GM12878 (cell line): ENCODE data around the gene MSX2. TPM values are rescaled to one million over a fixed set of nuclear protein-coding genes. Genes with fewer than 3 reads are reported as not detected.

Experiments used
- ATAC-seq: fragments of 200-7000 bp; cut with Tn5 transposase; 3 replicates; pipeline ENCODE4 v1.9.1; 2020; ENCODE audit warnings: mild to moderate bottlenecking, moderate library complexity
- BruUV-seq: library from RNA; stranded (reverse); fragments of 400-500 nt; replicated peaks from 2 replicates; lab custom pipeline; 2021; lab: Mats Ljungman, UMichigan
- CTCF ChIA-PET: fragments of 300-600 bp; sonication (Branson Sonifier 250); formaldehyde crosslinking; extraction: SDS; loops from one replicate; lab custom pipeline; 2021; ENCODE audit warnings: inconsistent platforms; lab: Yijun Ruan, JAX
- POLR2A ChIA-PET: fragments of 350-600 bp; formaldehyde crosslinking; extraction: SDS; loops from one replicate; lab custom pipeline; 2021; ENCODE audit warnings: inconsistent platforms; lab: Charles Lee
- RAD21 ChIA-PET: fragments of 300-600 bp; sonication (Branson Sonifier 250); formaldehyde crosslinking; loops from one replicate; lab custom pipeline; 2023; ENCODE audit warnings: antibody characterized with exemption; ENCODE audit not compliant: unreplicated experiment; lab: Charles Lee
- SMC1A ChIA-PET: fragments of 300-600 bp; sonication (Branson Sonifier 250); formaldehyde crosslinking; loops from one replicate; lab custom pipeline; 2023; ENCODE audit not compliant: unreplicated experiment, uncharacterized antibody; lab: Charles Lee
- DNase-seq: peaks from one replicate; pipeline ENCODE4 v3.0.0-alpha.2; 2011; ENCODE audit warnings: low read depth, low spot score
- FAIRE-seq: peaks from 3 replicates; lab custom pipeline; 2011; peaks lifted over from hg19 to GRCh38; lab: Jason Lieb, UNC
- H2AFZ ChIP-seq: 2 replicates; pipeline ENCODE4 v1.6.0; 2011; ENCODE audit warnings: low read depth, low read length, control low read depth; ENCODE audit not compliant: control insufficient read depth
- H3K27ac ChIP-seq: 2 replicates; pipeline ENCODE4 v1.5.1; 2011; ENCODE audit warnings: control low read depth; ENCODE audit not compliant: control insufficient read depth, insufficient read depth
- H3K27me3 ChIP-seq, 2 experiments: replicated peaks in 1 of 2; 2 replicates each; pipeline versions ENCODE4 v1.6.0 to v1.6.1; 2011; ENCODE audit warnings: low read length in 1 of 2; ENCODE audit not compliant: control insufficient read depth in 2 of 2, insufficient read depth in 2 of 2
- H3K36me3 ChIP-seq, 2 experiments: 2 replicates each; pipeline ENCODE4 v1.5.1; 2011; ENCODE audit warnings: low read length in 1 of 2; ENCODE audit not compliant: control insufficient read depth in 2 of 2, insufficient read depth in 2 of 2
- H3K4me1 ChIP-seq: 2 replicates; pipeline ENCODE4 v1.6.1; 2011; ENCODE audit warnings: mild to moderate bottlenecking, low read length, moderate library complexity, mixed read lengths; ENCODE audit not compliant: control insufficient read depth, insufficient read depth
- H3K4me2 ChIP-seq: 2 replicates; pipeline ENCODE4 v1.6.0; 2011; ENCODE audit warnings: control low read depth; ENCODE audit not compliant: control insufficient read depth, insufficient read depth
- H3K4me3 ChIP-seq: fragments of 200-600 bp; sonication (generic); 2 replicates; pipeline ENCODE4 v1.5.1; 2016
- H3K79me2 ChIP-seq: 2 replicates; pipeline ENCODE4 v1.6.0; 2011; ENCODE audit warnings: low read length; ENCODE audit not compliant: control insufficient read depth, insufficient read depth
- H3K9ac ChIP-seq: 2 replicates; pipeline ENCODE4 v1.8.0; 2011; ENCODE audit warnings: low read length, control low read depth, mixed read lengths; ENCODE audit not compliant: control insufficient read depth, insufficient read depth
- H3K9me3 ChIP-seq: replicated peaks from 3 replicates; pipeline ENCODE4 v1.5.1; 2011; ENCODE audit warnings: mild to moderate bottlenecking, low read length; ENCODE audit not compliant: control insufficient read depth, insufficient read depth
- H4K20me1 ChIP-seq: 2 replicates; pipeline ENCODE4 v1.6.0; 2011; ENCODE audit not compliant: control insufficient read depth, insufficient read depth
- ATF7 ChIP-seq: fragments of 450-650 bp; IDR thresholded peaks from 2 replicates; pipeline ENCODE4 v1.6.1; 2016; ENCODE audit warnings: low read depth, mild to moderate bottlenecking
- CHD1 ChIP-seq: IDR thresholded peaks from 2 replicates; pipeline ENCODE4 v1.6.1; 2012; ENCODE audit warnings: low read depth, low read length, improper control_type of control experiment
- EP300 ChIP-seq, 2 experiments: fragments of 150-350 bp in 1 of 2; IDR thresholded peaks; 2 replicates each; pipeline ENCODE4 v1.6.1; 2011 to 2012; ENCODE audit warnings: low read depth in 2 of 2, low read length in 2 of 2, borderline replicate concordance in 1 of 2, improper control_type of control experiment in 1 of 2, inconsistent platforms in 1 of 2; ENCODE audit not compliant: control insufficient read depth in 1 of 2
- FOXM1 ChIP-seq: IDR thresholded peaks from 2 replicates; pipeline ENCODE4 v1.6.1; 2012; ENCODE audit warnings: low read depth, mild to moderate bottlenecking, inconsistent platforms, low read length, moderate library complexity
- JUND ChIP-seq: IDR thresholded peaks from 2 replicates; pipeline ENCODE4 v1.6.1; 2012; ENCODE audit warnings: low read depth, mild to moderate bottlenecking, low read length, improper control_type of control experiment, moderate library complexity
- MTA2 ChIP-seq: fragments of 450-650 bp; IDR thresholded peaks from 2 replicates; pipeline ENCODE4 v1.6.1; 2016; ENCODE audit warnings: low read depth, mild to moderate bottlenecking, moderate library complexity
- NFYA ChIP-seq: IDR thresholded peaks from 2 replicates; pipeline ENCODE4 v1.6.1; 2011; ENCODE audit warnings: low read depth, mild to moderate bottlenecking, low read length, improper control_type of control experiment, borderline replicate concordance
- NKRF ChIP-seq: fragments of 450-650 bp; conservative IDR thresholded peaks from 2 replicates; pipeline ENCODE4 v1.6.1; 2017; ENCODE audit warnings: mild to moderate bottlenecking, moderate library complexity
- PAX5 ChIP-seq: IDR thresholded peaks from 2 replicates; pipeline ENCODE4 v1.6.1; 2011; ENCODE audit warnings: low read depth, low read length, borderline replicate concordance
- POLR2AphosphoS5 ChIP-seq: IDR thresholded peaks from 2 replicates; pipeline ENCODE4 v1.6.1; 2011; ENCODE audit warnings: mild to moderate bottlenecking, low read length, inconsistent platforms
- POU2F2 ChIP-seq: IDR thresholded peaks from 3 replicates; pipeline ENCODE4 v1.6.1; 2011; ENCODE audit warnings: low read depth, mild to moderate bottlenecking, low read length, borderline replicate concordance
- RCOR1 ChIP-seq: conservative IDR thresholded peaks from 2 replicates; pipeline ENCODE4 v1.6.1; 2012; ENCODE audit warnings: low read depth, low read length, improper control_type of control experiment
- RELA ChIP-seq: fragments of 450-650 bp; IDR thresholded peaks from 2 replicates; pipeline ENCODE4 v1.8.0; 2014; ENCODE audit warnings: borderline replicate concordance; ENCODE audit not compliant: partially characterized antibody
- REST ChIP-seq: IDR thresholded peaks from 2 replicates; pipeline ENCODE4 v1.6.1; 2012; ENCODE audit warnings: mild to moderate bottlenecking, low read depth, low read length
- ZZZ3 ChIP-seq: IDR thresholded peaks from 2 replicates; pipeline ENCODE4 v1.6.1; 2011; ENCODE audit warnings: low read depth; ENCODE audit not compliant: control insufficient read depth, insufficient read length
- WGBS: methylation state at CpG from one replicate; pipeline ENCODE4 v1.1.6; 2016; ENCODE audit warnings: low lambda C conversion rate; ENCODE audit not compliant: insufficient replicate concordance, insufficient coverage; ENCODE audit errors: missing lambda C conversion rate; 5-methylcytosine and 5-hydroxymethylcytosine counted together
- in situ Hi-C: fragments of 300-500 bp; cut with MboI; formaldehyde crosslinking; loops from 9 replicates; pipeline ENCODE4 v1.14.3; 2018; ENCODE audit warnings: mixed read lengths
- intact Hi-C: fragments of 100-400 bp; cut with micrococcal nuclease; formaldehyde crosslinking; loops from one replicate; pipeline ENCODE4 v1.14.2; 2022; ENCODE audit not compliant: unreplicated experiment
- polyA plus RNA-seq, 11 experiments: library from polyadenylated mRNA; depleted of rRNA in 4 of 11; unstranded in 6 of 11; stranded (reverse) in 5 of 11; fragments of >200 nt; fragmentation: Nextera tagmentation in 4 of 11; fragmentation: Illumina TruSeq in 1 of 11; extraction: Ambion mirVana in 4 of 11; extraction: Trizol in 1 of 11; gene quantifications; 1 replicate in 1 of 11; 2 replicates in 10 of 11; pipeline versions ENCODE4 v1.2.1 to v1.2.3, GENCODE V29; 2011 to 2016; ENCODE audit warnings: inconsistent platforms in 2 of 11, missing spikeins in 2 of 11, low read depth in 1 of 11
- total RNA-seq, 4 experiments: library from RNA; depleted of rRNA in 3 of 4; stranded (reverse); fragments of >200 nt in 3 of 4; fragmentation: Illumina TruSeq in 1 of 4; extraction: Trizol in 1 of 4; gene quantifications; 2 replicates each; pipeline versions ENCODE4 v1.2.1 to v1.2.3, GENCODE V29; 2013 to 2021

MSX2 gene
- total and polyA plus RNA-seq, 10 of the 15 experiments (the other 5 are each of a cell fraction or from before 2014, with no cell fraction given), result not detected

GRCh38 chr5:174693697-174694385 is 30.5 kb upstream of the MSX2 start:
- Histone ChIP-seq H3K27ac (no peak overlapping the region), H4K20me1 (no peaks in the 10 kb centered on the region), H3K36me3 (no peaks in the 10 kb centered on the region), H3K79me2 (no peaks in the 10 kb centered on the region), H3K4me1 (no peaks in the 10 kb centered on the region), H2AFZ (no peak overlapping the region), H3K4me2 (no peak overlapping the region), H3K27me3 (peaks cover 3 to 11% of the 10 kb centered on the region in 2 experiments; a peak in 3 of 4 replicates), H3K9ac (no peak overlapping the region), H3K9me3 (no peaks in the 10 kb centered on the region), H3K4me3 (no peak overlapping the region)
- BruUV-seq, result no TSS peak
- POLR2A ChIA-PET, result no interaction called here
- in situ Hi-C loops (no loop called here), intact Hi-C loops (no loop called here)
- ATAC-seq, result no peak
- SMC1A ChIA-PET, result interaction anchor here (0.6 to 0.7 kb wide), 2 partner anchors 76 to 180 kb away, joined by 3 read pairs; no protein-coding TSS in a partner anchor
- CTCF ChIA-PET, result no interaction called here
- no peak for FAIRE-seq
- RAD21 ChIA-PET, result no interaction called here
- DNase-seq, result no peak
- WGBS, result 26% methylated on average over 11 of the region's 11 CpGs
- TF ChIP-seq POLR2AphosphoS5 (no peak), NFYA (no peak), ZZZ3 (no peak), FOXM1 (no peak), POU2F2 (no peak), RCOR1 (no peak), REST (no peak), RELA (no peak), EP300 (IDR thresholded peaks at IDR 0.05; ENCODE audit: borderline replicate concordance in 1 of 2, control insufficient read depth in 1 of 2, low read depth in 2 of 2, low read length in 2 of 2) (no peak), CHD1 (no peak), NKRF (no peak), MTA2 (no peak), ATF7 (no peak), PAX5 (no peak), JUND (no peak)
